ENCODE measurements around the gene P2RX4. TPM values are rescaled to one million over a fixed set of nuclear protein-coding genes. Genes with fewer than 3 reads are reported as not detected.
"Not testable (repeated sequence)": the region's sequence is repeated elsewhere in the genome, so short reads cannot be mapped to it uniquely, and the experiment has no call there.

Gene P2RX4
- polyA plus RNA-seq, 1 donor (not counting 4 experiments of a cell fraction or from before 2014, with no cell fraction given) = 5.1 TPM

DNA sequence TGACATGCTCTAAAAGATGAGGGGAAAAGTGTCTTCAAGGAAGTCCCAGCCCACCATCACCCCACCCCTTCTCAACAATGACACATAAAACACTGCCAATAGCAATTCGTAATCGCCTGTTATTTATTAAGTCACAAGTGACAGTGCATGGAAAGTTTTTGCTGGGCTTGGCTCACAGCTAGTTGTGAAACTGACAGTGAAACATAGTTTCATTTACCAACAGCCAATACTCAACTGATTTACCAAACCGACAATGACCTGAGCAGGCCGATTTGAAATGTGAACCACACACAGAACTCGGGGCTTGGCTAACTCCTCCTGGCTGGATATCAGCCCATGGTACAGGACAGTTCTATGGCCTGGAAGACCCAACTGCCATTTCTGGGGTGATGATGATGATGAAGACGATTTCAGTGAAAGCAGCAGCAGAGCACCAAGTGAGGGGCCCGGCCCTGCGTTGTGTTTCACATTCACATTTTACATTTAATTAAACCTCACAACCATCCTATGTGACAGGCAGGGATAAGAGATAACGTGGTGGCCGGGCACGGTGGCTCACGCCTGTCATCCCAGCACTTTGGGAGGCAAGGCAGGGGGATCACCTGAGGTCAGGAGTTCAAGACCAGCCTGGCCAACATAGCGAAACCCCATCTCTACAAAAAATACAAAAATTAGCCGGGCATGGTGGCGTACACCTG is 43.9 kb downstream of the P2RX4 start:
- dilution Hi-C loops (cut with MboI; ENCODE audit: extremely low pct_ligation_motif_present, low sequenced_read_pairs) = no loop called here
- Histone ChIP-seq H3K4me1 (ENCODE audit: control insufficient read depth, extremely low read depth, insufficient read depth, low read length) (no peaks in the 10 kb centered on the region), H3K36me3 (ENCODE audit: control insufficient read depth in 2 of 2, extremely low read depth in 1 of 2, insufficient read depth in 2 of 2, low read length in 2 of 2) (peaks cover 20 to 40% of the 10 kb centered on the region in 2 experiments)

GRCh38 chr12:121255433-121255832 is 45.5 kb downstream of the P2RX4 start:
- dilution Hi-C loops (cut with MboI; ENCODE audit: extremely low pct_ligation_motif_present, low sequenced_read_pairs) = no loop called here
- H3K9me3 ChIP-seq (ENCODE audit: control insufficient read depth, low read depth, low read length) = no peaks in the 10 kb centered on the region
- no peaks in the 10 kb centered on the region for H3K27me3 ChIP-seq (ENCODE audit: control insufficient read depth, extremely low read depth, insufficient read depth, low read length)
- no peak overlapping the region for H3K27ac ChIP-seq (ENCODE audit: control insufficient read depth, insufficient read depth, low read length)
- DNase-seq (ENCODE audit: low read depth, low spot score) (no peak), FAIRE-seq (no peak)
- no peaks in the 10 kb centered on the region for H3K9me1 ChIP-seq (ENCODE audit: control insufficient read depth, extremely low read depth, insufficient read depth, low read length)
- no peak overlapping the region for H3K4me3 ChIP-seq (ENCODE audit: control insufficient read depth in 2 of 3, extremely low read depth in 1 of 3, insufficient read depth in 2 of 3, low read depth in 1 of 3, low read length in 3 of 3)
- no peaks in the 10 kb centered on the region for H3K4me1 ChIP-seq (ENCODE audit: control insufficient read depth, extremely low read depth, insufficient read depth, low read length)
- H3K79me2 ChIP-seq (ENCODE audit: control insufficient read depth, insufficient read depth, low read length) = no peaks in the 10 kb centered on the region
- H2AFZ ChIP-seq (ENCODE audit: control insufficient read depth, low read length) = no peak overlapping the region
- H3K4me2 ChIP-seq (ENCODE audit: control insufficient read depth, extremely low read depth, insufficient read depth, low read depth, low read length) = no peak overlapping the region
- H3K36me3 ChIP-seq (ENCODE audit: control insufficient read depth in 2 of 2, extremely low read depth in 1 of 2, insufficient read depth in 2 of 2, low read length in 2 of 2) = peaks cover 17 to 34% of the 10 kb centered on the region in 2 experiments
- no peak overlapping the region for H3K9ac ChIP-seq (ENCODE audit: control insufficient read depth, extremely low read depth, insufficient read depth, low read length)
- TF ChIP-seq CTCF (optimal IDR thresholded peaks at IDR 0.05 in 1 of 3, IDR thresholded peaks at IDR 0.05 in 1 of 3, conservative IDR thresholded peaks at IDR 0.05 in 1 of 3; ENCODE audit: extremely low read depth in 1 of 3, insufficient read depth in 2 of 3, low read length in 3 of 3) (no peak), EZH2 (IDR thresholded peaks at IDR 0.05; ENCODE audit: low read length) (no peak)
- no peaks in the 10 kb centered on the region for H4K20me1 ChIP-seq (ENCODE audit: control insufficient read depth, extremely low read depth, insufficient read depth, low read length)

More for the DNA sequence above, 43.9 kb downstream of the P2RX4 start:
- no peaks in the 10 kb centered on the region for H3K9me3 ChIP-seq (ENCODE audit: control insufficient read depth, low read depth, low read length)
- H3K79me2 ChIP-seq (ENCODE audit: control insufficient read depth, insufficient read depth, low read length) = no peaks in the 10 kb centered on the region
- no peaks in the 10 kb centered on the region for H3K27me3 ChIP-seq (ENCODE audit: control insufficient read depth, extremely low read depth, insufficient read depth, low read length)
- no peak overlapping the region for H2AFZ ChIP-seq (ENCODE audit: control insufficient read depth, low read length)
- H3K9me1 ChIP-seq (ENCODE audit: control insufficient read depth, extremely low read depth, insufficient read depth, low read length) = no peaks in the 10 kb centered on the region
- TF ChIP-seq EZH2 (IDR thresholded peaks at IDR 0.05; ENCODE audit: low read length) = no peak
- H3K27ac ChIP-seq (ENCODE audit: control insufficient read depth, insufficient read depth, low read length) = no peak overlapping the region
- H3K9ac ChIP-seq (ENCODE audit: control insufficient read depth, extremely low read depth, insufficient read depth, low read length) = no peak overlapping the region
- no peaks in the 10 kb centered on the region for H4K20me1 ChIP-seq (ENCODE audit: control insufficient read depth, extremely low read depth, insufficient read depth, low read length)
- no peak for FAIRE-seq
- no peak for DNase-seq (ENCODE audit: low read depth, low spot score)
- no peak overlapping the region for H3K4me3 ChIP-seq (ENCODE audit: control insufficient read depth in 2 of 3, extremely low read depth in 1 of 3, insufficient read depth in 2 of 3, low read depth in 1 of 3, low read length in 3 of 3)
- H3K4me2 ChIP-seq (ENCODE audit: control insufficient read depth, extremely low read depth, insufficient read depth, low read depth, low read length) = no peak overlapping the region

- H3K36me3 ChIP-seq (ENCODE audit: control insufficient read depth in 2 of 2, extremely low read depth in 1 of 2, insufficient read depth in 2 of 2, low read length in 2 of 2) = peaks cover 14 to 30% of the 10 kb centered on the region in 2 experiments
- FAIRE-seq; H3K4me3 ChIP-seq (ENCODE audit: control insufficient read depth in 2 of 3, extremely low read depth in 1 of 3, insufficient read depth in 2 of 3, low read depth in 1 of 3, low read length in 3 of 3): not testable (repeated sequence)
Observed at GRCh38 chr12:121257704-121258449, 47.9 kb downstream of the P2RX4 start.

More at GRCh38 chr12:121257704-121258449, 47.9 kb downstream of the P2RX4 start:
- H3K4me1 ChIP-seq (ENCODE audit: control insufficient read depth, extremely low read depth, insufficient read depth, low read length); H3K79me2 ChIP-seq (ENCODE audit: control insufficient read depth, insufficient read depth, low read length); H2AFZ ChIP-seq (ENCODE audit: control insufficient read depth, low read length); H3K9me1 ChIP-seq (ENCODE audit: control insufficient read depth, extremely low read depth, insufficient read depth, low read length); H3K27me3 ChIP-seq (ENCODE audit: control insufficient read depth, extremely low read depth, insufficient read depth, low read length); H3K4me2 ChIP-seq (ENCODE audit: control insufficient read depth, extremely low read depth, insufficient read depth, low read depth, low read length); H3K9me3 ChIP-seq (ENCODE audit: control insufficient read depth, low read depth, low read length); H3K27ac ChIP-seq (ENCODE audit: control insufficient read depth, insufficient read depth, low read length); DNase-seq (ENCODE audit: low read depth, low spot score); dilution Hi-C loops (cut with MboI; ENCODE audit: extremely low pct_ligation_motif_present, low sequenced_read_pairs); H4K20me1 ChIP-seq (ENCODE audit: control insufficient read depth, extremely low read depth, insufficient read depth, low read length); H3K9ac ChIP-seq (ENCODE audit: control insufficient read depth, extremely low read depth, insufficient read depth, low read length): not testable (repeated sequence)

Measured in keratinocyte (primary cell).